ENCODE results near the gene MAST3.

DNA sequence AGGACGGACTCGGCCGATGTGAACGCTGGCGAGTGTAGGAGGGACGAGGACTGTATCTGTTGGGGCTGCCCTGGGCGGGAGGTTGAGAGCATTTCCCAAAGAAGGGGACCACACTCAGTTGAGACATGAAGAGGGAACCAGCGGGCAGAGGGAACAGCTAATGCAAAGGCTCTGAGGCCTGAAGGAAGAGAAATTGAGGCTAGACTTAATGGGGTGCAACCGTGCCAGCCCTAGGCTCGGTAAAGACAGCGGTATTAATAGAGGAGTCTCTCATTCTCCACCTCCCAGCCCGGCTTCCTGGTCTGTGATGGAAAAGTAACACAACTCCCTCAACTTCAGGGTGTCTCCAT lies 96.6 kb downstream of the MAST3 start:
- TF ChIP-seq, protein P1, sequence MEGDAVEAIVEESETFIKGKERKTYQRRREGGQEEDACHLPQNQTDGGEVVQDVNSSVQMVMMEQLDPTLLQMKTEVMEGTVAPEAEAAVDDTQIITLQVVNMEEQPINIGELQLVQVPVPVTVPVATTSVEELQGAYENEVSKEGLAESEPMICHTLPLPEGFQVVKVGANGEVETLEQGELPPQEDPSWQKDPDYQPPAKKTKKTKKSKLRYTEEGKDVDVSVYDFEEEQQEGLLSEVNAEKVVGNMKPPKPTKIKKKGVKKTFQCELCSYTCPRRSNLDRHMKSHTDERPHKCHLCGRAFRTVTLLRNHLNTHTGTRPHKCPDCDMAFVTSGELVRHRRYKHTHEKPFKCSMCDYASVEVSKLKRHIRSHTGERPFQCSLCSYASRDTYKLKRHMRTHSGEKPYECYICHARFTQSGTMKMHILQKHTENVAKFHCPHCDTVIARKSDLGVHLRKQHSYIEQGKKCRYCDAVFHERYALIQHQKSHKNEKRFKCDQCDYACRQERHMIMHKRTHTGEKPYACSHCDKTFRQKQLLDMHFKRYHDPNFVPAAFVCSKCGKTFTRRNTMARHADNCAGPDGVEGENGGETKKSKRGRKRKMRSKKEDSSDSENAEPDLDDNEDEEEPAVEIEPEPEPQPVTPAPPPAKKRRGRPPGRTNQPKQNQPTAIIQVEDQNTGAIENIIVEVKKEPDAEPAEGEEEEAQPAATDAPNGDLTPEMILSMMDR (IDR thresholded peaks at IDR 0.05; ENCODE audit: low read depth, low read length) = no peak
- TF ChIP-seq EZH2phosphoT487 (IDR thresholded peaks at IDR 0.05; ENCODE audit: low read depth) = no peak
